PC-3 (cell line): ENCODE data around the gene TNIP1.

Experiments
- CTCF ChIP-seq: fragments of 300-600 bp; sonication (generic); conservative IDR thresholded peaks from 2 replicates; pipeline ENCODE4 v1.5.1; 2017; ENCODE audit warnings: antibody characterized with exemption, low read depth, mild to moderate bottlenecking, low read length
- EZH2 ChIP-seq: fragments of 300-600 bp; sonication (generic); IDR thresholded peaks from one replicate; pipeline ENCODE4 v1.6.1; 2017; ENCODE audit warnings: antibody characterized with exemption, mild to moderate bottlenecking, low read length; ENCODE audit not compliant: unreplicated experiment
- EZH2phosphoT487 ChIP-seq: fragments of 300-600 bp; sonication (generic); IDR thresholded peaks from 2 replicates; pipeline ENCODE4 v1.6.1; 2018; ENCODE audit warnings: mild to moderate bottlenecking, antibody characterized with exemption, low read length, borderline replicate concordance

GRCh38 chr5:151107084-151107483 is 26.2 kb upstream of the TNIP1 start:
- no peak for TF ChIP-seq EZH2phosphoT487
- TF ChIP-seq CTCF, result no peak
- TF ChIP-seq EZH2, result no peak
